Testis (tissue), 3 donors: ENCODE results near the gene DDX47. TPM values are rescaled to one million over a fixed set of nuclear protein-coding genes. Genes with fewer than 3 reads are reported as not detected.
A peak's percentile ranks its signal among the peaks of the same experiment; 100 is the strongest.

ENCODE experiments used
- DNase-seq: peaks from one replicate; pipeline ENCODE4 v3.0.0-alpha.2; 2019
- H3K27ac ChIP-seq, 2 donors: fragments of 200-600 bp; sonication (generic); one replicate each; pipeline ENCODE4 v1.5.1; 2019
- H3K27me3 ChIP-seq: fragments of 200-600 bp; sonication (generic); one replicate; pipeline ENCODE4 v1.5.1; 2019
- H3K36me3 ChIP-seq: fragments of 200-600 bp; sonication (generic); one replicate; pipeline ENCODE4 v1.5.1; 2017; ENCODE audit warnings: low read depth; ENCODE audit errors: missing control alignments
- H3K4me1 ChIP-seq: fragments of 200-600 bp; sonication (generic); one replicate; pipeline ENCODE4 v1.5.1; 2019
- H3K4me3 ChIP-seq, 2 donors: fragments of 200-600 bp; sonication (generic); one replicate each; pipeline ENCODE4 v1.5.1; 2017 to 2019
- H3K9me3 ChIP-seq: fragments of 200-600 bp; sonication (generic); one replicate; pipeline ENCODE4 v1.5.1; 2017
- POLR2A ChIP-seq: fragments of 450-650 bp; IDR thresholded peaks from one replicate; pipeline ENCODE4 v1.6.1; 2017; ENCODE audit warnings: antibody characterized with exemption, mild to moderate bottlenecking, moderate library complexity
- WGBS, 2 donors: methylation state at CpG; one replicate each; pipeline ENCODE4 v1.1.5; 2018; 5-methylcytosine and 5-hydroxymethylcytosine counted together
- intact Hi-C: fragments of 100-400 bp; cut with DNase I; formaldehyde crosslinking; loops from one replicate; pipeline ENCODE4 v1.15.1; 2023; ENCODE audit warnings: low total_unique reads
- polyA plus RNA-seq: library from polyadenylated mRNA; stranded (reverse); fragments of 350-450 nt; fragmentation: Illumina TruSeq; extraction: RNeasy Lipid Tissue Mini Kit (QIAGEN cat#74804); gene quantifications from one replicate; pipeline ENCODE4 v1.2.3, GENCODE V29; 2014; ENCODE audit warnings: low read depth, low replicate concordance; ENCODE audit not compliant: insufficient read depth
- total RNA-seq, 2 donors: library from RNA; depleted of rRNA; stranded (reverse); fragments of >200 nt; gene quantifications; one replicate each; pipeline ENCODE4 v1.2.3, GENCODE V29; 2016
- TF ChIP-seq, protein P1 (sequence below), 3 experiments: fragments of 450-650 bp in 2 of 3; fragments of 200-600 bp in 1 of 3; sonication (generic) in 1 of 3; IDR thresholded peaks; one replicate each; pipeline ENCODE4 v1.5.1; 2016 to 2019; ENCODE audit warnings: antibody characterized with exemption in 3 of 3, mild to moderate bottlenecking in 2 of 3, moderate library complexity in 1 of 3

Gene DDX47
- total and polyA plus RNA-seq, 3 donors from 2014 or later = 52.4 to 85.4 (median 82.4) TPM

DNA sequence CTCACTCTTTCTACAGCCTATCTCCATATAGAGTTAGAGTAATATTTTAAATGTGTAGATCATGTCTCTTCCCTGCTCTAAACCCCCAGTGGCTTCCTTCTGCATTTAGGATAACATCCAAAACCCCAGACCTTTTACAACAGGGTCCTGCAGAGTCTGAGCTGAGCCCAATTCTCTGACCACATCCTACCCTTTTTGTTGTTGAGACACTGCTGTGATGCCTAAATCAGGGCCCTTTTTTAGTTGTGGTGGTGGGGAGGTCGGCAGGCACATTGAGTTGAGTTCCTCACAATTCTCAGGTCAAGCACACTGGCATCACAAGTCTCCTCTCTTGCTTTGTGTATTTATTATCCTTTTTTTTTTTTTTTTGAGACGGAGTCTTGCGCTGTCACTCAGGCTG, 1.8 kb upstream of the DDX47 start:
- no peak for DNase-seq
- no peaks in the 10 kb centered on the region for H3K9me3 ChIP-seq
- 87 to 88% methylated on average over 3 of the region's 3 CpGs for WGBS, 2 donors
- H3K36me3 ChIP-seq = no peaks in the 10 kb centered on the region
- H3K4me3 ChIP-seq = no peak overlapping the region
- peaks cover 47% of the 10 kb centered on the region for H3K4me1 ChIP-seq
- no peaks in the 10 kb centered on the region for H3K27me3 ChIP-seq
- intact Hi-C loops = no loop called here
- TF ChIP-seq POLR2A = no peak
- TF ChIP-seq, protein P1, sequence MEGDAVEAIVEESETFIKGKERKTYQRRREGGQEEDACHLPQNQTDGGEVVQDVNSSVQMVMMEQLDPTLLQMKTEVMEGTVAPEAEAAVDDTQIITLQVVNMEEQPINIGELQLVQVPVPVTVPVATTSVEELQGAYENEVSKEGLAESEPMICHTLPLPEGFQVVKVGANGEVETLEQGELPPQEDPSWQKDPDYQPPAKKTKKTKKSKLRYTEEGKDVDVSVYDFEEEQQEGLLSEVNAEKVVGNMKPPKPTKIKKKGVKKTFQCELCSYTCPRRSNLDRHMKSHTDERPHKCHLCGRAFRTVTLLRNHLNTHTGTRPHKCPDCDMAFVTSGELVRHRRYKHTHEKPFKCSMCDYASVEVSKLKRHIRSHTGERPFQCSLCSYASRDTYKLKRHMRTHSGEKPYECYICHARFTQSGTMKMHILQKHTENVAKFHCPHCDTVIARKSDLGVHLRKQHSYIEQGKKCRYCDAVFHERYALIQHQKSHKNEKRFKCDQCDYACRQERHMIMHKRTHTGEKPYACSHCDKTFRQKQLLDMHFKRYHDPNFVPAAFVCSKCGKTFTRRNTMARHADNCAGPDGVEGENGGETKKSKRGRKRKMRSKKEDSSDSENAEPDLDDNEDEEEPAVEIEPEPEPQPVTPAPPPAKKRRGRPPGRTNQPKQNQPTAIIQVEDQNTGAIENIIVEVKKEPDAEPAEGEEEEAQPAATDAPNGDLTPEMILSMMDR (IDR thresholded peaks at IDR 0.05) = no peak
- H3K27ac ChIP-seq = peak overlapping the region; percentile 45 to 63

DNA sequence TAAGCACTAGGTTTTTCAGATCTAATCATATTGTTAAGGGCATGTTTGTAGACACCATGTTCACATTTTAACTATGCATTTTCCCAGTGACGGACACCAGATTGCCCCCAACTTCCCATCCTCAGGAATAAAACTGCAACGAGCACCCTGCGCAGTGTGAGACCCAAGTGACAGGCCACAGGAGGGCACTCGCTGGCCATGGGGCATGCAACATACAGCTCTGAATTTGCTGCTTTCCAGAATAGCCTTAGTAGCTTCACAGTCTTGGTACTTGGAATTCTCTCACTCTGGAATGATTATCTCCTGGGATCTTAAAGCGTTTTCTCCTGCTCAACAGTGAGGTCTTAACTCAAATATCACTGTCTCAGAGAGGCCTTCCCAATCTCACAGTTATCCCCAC, 972 bp upstream of the DDX47 start:
- intact Hi-C loops = no loop called here
- no peak for DNase-seq
- Histone ChIP-seq H3K4me3 (no peak overlapping the region), H3K4me1 (peaks cover 46% of the 10 kb centered on the region), H3K9me3 (no peaks in the 10 kb centered on the region), H3K27ac (peak overlapping the region in 1 of 2 donors; percentile 79), H3K36me3 (no peaks in the 10 kb centered on the region), H3K27me3 (no peaks in the 10 kb centered on the region)
- TF ChIP-seq, protein P1 (IDR thresholded peaks at IDR 0.05) = no peak
- TF ChIP-seq POLR2A = no peak
- WGBS, 2 donors = 85 to 92% methylated on average over 5 of the region's 5 CpGs

DNA sequence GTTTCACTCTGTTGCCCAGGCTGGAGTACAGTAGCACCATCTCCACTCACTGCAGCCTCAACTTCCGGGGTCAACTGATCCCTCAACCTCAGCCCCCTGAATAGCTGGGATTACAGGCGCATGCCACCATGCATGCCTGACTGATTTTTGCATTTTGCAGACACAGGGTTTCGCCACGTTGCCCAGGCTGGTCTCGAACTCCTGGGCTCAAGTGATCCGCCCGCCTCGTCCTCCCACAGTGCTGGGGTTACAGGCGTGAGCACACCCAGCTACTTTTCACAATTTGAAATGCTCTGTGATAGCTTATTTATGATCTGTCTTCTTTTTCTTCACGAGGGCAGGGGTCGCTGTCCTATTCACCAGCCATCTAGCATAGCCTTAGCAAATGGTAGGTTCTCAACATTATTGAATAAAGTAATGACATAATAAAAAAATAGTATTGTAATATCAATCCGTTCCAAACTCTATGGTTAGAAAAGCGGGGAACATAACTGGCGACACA, 477 bp upstream of the DDX47 start:
- H3K4me1 ChIP-seq = peaks cover 41% of the 10 kb centered on the region
- intact Hi-C loops = no loop called here
- peak overlapping the region in 1 of 2 donors; percentile 79 for H3K27ac ChIP-seq
- no peaks in the 10 kb centered on the region for H3K27me3 ChIP-seq
- H3K36me3 ChIP-seq = no peaks in the 10 kb centered on the region
- H3K9me3 ChIP-seq = no peaks in the 10 kb centered on the region
- 55 to 56% methylated on average over 13 to 14 of the region's 14 CpGs for WGBS, 2 donors
- H3K4me3 ChIP-seq = peak overlapping the region; percentile 78 to 87
- no peak for DNase-seq
- TF ChIP-seq POLR2A = no peak
- TF ChIP-seq, protein P1 (IDR thresholded peaks at IDR 0.05) = no peak

DNA sequence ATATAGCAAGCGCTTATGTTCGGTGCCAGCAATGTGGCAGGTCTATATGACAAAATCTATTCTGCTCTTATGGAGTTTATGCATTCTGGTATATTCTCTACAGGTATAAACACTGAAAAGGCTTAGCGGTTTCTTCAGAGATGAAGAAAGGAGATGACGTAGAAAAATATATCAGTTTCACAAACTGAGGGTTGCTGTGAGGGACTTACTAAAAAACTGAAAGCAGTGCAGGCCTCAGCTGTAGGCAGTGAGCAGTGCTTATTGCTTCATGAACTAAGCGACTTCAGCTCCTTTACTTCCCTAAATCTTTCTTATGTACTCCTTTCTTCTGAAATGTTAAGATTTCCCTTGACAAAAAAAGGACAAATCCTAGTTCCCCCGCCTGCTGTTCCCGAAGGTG, 4.5 kb downstream of the DDX47 start:
- no peak for DNase-seq
- Histone ChIP-seq H3K4me1 (peaks cover 29% of the 10 kb centered on the region), H3K36me3 (no peaks in the 10 kb centered on the region), H3K4me3 (no peak overlapping the region), H3K27ac (no peak overlapping the region), H3K9me3 (no peaks in the 10 kb centered on the region), H3K27me3 (no peaks in the 10 kb centered on the region)
- no peak for TF ChIP-seq POLR2A
- TF ChIP-seq, protein P1 (IDR thresholded peaks at IDR 0.05) = no peak
- intact Hi-C loops = no loop called here
- WGBS, 2 donors = 91 to 92% methylated on average over 7 of the region's 7 CpGs

DNA sequence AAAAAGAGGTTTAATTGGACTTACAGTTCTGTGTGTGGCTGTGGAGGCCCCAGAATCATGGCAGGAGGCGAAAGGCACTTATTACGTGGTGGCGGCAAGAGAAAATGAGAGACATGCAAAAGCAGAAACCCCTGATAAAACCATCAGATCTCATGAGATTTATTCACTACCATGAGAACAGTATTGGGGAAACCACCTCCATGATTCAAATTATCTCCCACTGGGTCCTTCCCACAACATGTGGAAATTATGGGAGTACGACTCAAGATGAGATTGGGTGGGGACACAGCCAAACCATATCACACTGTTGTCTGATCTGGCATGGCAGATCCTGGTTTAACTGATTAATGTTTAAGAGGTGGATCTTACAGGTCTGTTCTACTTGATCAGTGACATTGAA, 5.6 kb downstream of the DDX47 start:
- no peak for DNase-seq
- Histone ChIP-seq H3K27ac (no peak overlapping the region), H3K4me3 (no peak overlapping the region), H3K27me3 (no peaks in the 10 kb centered on the region), H3K36me3 (no peaks in the 10 kb centered on the region), H3K4me1 (peaks cover 29% of the 10 kb centered on the region), H3K9me3 (no peaks in the 10 kb centered on the region)
- WGBS, 2 donors = 81 to 82% methylated on average over 4 of the region's 4 CpGs
- TF ChIP-seq, protein P1 (IDR thresholded peaks at IDR 0.05) = no peak
- TF ChIP-seq POLR2A = no peak
- intact Hi-C loops = no loop called here
